NCI-H446 (cell line): ENCODE data around the gene CARMIL1.

Experiments used
- DNase-seq, 2 experiments: peaks; one replicate each; lab custom pipeline; 2025; lab: John Stamatoyannopoulos, UW

CARMIL1 gene

GRCh38 chr6:25446830-25447569 is 167.8 kb downstream of the CARMIL1 start:
- no peak for DNase-seq

GRCh38 chr6:25447570-25447929 is 168.4 kb downstream of the CARMIL1 start:
- no peak for DNase-seq

DNA sequence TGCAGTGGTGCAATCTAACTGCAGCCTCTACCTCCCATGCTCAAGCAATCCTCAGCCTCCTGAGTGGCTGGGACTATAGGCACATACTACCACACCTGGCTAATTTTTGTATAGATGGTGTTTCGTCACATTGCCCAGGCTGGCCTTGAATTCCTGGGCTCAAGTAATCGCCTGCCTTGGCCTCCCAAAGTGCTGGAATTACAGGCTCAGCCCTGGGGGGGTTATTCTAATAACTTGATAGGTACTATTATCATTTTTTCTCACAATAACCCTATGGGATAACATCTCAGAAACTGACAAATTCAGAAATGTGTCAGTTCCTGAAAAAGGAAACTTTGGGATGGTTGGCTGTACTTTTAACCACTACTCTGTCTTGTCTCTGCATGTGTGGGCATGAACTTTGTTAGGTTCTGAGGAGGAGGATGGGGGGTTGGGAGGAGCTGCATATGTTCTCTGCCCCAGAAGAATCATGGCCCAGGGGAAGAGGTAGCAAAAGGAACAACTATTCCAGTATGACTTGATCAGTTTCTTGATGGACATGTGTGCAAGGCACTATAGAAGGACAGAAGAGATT is 169.9 kb downstream of the CARMIL1 start:
- no peak for DNase-seq

GRCh38 chr6:25449774-25450173 is 170.6 kb downstream of the CARMIL1 start:
- peak; percentile 65 to 86 for DNase-seq

GRCh38 chr6:25450469-25451198 is 171.5 kb downstream of the CARMIL1 start:
- no peak for DNase-seq

GRCh38 chr6:25452031-25452430 is 172.9 kb downstream of the CARMIL1 start:
- DNase-seq = peak; percentile 17 to 41

GRCh38 chr6:25453288-25453687 is 174.1 kb downstream of the CARMIL1 start:
- DNase-seq = no peak

- no peak for DNase-seq
Measured at GRCh38 chr6:25454136-25454535, 175.0 kb downstream of the CARMIL1 start.

DNA sequence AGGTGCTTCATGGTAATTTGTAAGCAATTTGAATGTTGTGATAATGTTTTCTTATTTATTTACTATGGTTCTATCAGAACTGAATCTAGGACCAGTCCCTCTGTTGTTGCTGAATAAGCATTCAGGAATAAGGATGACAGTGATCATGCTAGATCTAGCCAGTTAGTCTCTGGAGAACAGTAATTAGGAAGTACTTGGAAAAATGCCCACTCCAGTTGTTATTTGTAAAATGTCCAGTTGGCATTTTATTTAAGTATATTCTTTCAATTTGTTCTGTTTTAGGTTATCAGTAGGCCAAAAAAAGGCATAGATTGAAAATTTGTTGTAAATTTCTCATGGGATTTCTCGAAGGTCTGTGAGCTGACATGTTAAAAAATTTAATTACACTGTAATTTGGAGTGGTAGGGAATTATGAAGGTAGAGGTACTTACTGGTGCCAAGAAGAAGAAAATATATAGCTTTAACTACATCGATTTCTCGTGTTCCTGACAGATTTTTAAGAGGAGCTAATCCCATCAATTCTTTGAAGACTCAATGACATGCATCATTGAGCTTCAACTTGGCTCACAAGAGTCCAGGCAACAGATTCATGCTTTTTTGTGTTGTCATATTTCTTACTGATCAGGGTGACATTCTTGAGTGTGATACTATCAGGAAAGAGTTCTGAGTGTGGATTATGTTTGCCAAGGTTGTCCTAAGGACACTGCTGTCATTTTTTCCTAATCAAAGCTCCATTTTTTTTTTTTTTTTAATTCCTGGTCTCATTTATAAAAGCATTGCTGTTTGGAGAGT is 177.3 kb downstream of the CARMIL1 start:
- peak; percentile 55 to 79 for DNase-seq

DNA sequence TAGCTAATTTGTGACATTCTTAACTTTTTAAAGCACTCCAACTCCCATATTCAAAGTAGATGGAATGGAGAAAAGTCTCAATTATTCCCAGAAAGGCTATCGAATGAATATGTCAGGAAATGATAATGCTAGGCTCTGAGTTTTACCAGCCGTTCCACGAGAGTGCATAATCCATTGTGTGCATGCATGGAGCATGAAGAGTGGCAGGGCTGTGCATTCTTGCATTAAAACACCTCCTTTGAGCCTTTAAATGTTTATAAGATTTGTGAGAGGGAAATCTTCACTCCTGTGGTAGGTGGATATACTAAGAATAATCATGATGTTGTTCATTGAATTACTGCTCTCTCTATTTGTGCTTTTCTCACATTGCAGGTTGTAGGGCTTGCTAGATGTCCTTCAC is 178.3 kb downstream of the CARMIL1 start:
- no peak for DNase-seq

DNA sequence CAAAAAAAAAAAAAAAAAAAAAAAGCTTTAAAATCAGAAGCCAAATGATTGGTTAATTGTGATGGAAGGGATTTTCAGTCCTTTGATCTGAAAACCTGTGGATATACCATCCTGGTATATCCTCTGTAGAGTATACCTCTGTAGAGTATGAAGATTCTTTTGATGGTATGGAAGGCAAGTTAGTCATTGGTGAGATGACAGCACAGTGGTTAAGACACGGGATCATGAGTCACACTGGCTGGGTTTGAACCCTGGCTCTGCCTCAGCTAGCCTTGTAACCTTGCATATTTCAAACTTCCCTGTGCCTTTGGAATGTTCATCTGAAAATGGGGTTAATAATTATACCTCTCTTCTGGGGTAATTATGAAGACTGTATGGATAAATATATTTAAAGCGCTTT is 179.3 kb downstream of the CARMIL1 start:
- no peak for DNase-seq

- DNase-seq = no peak
Measured at GRCh38 chr6:25462235-25462897, 183.2 kb downstream of the CARMIL1 start.

- no peak for DNase-seq
Measured at GRCh38 chr6:25463441-25463840, 184.3 kb downstream of the CARMIL1 start.

DNA sequence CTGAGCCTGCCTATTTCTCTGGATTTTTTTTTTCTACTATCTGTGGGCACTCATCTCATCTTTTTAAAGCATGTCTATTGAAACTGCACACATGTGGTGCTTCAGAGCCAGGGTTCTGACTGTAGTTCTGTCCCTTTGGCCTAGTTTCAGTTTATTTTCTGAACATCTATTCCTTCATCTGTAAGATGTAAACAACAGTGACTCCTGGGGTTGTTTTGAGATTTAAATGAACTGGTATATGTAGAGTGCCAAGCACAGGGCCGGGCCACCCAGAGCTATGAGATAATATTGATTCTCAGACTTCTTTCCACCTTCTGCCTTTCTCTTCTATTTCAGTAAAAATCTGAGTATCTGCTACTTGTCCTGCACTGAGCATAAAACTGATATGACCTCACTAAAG is 185.1 kb downstream of the CARMIL1 start:
- DNase-seq = no peak

- DNase-seq = no peak
Measured at GRCh38 chr6:25465941-25466340, 186.8 kb downstream of the CARMIL1 start.

DNA sequence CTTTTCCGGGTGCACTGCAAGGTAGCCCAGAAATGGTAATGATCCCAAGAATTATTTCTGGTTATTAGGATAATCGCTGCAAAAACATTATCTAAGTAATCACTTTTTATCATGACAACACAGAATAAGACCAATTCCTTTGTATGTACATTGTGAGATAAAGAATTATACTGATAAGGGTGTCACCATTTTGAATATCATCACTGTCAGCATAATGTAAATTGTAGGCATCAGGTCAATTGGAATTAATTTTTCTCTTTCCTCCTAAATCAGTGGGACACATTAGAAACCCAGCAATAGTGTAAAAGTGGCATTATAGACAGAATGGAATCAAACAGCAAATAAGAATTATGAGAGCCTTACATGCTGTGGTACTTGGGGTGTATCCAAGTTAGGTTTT is 189.7 kb downstream of the CARMIL1 start:
- DNase-seq = no peak

- DNase-seq = no peak
Measured at GRCh38 chr6:25469797-25470388, 190.7 kb downstream of the CARMIL1 start.

GRCh38 chr6:25472306-25472705 is 193.1 kb downstream of the CARMIL1 start:
- peak in 1 of 2 experiments; percentile 21 for DNase-seq

- DNase-seq = no peak
Measured at GRCh38 chr6:25472906-25473305, 193.7 kb downstream of the CARMIL1 start.

- no peak for DNase-seq
Measured at GRCh38 chr6:25473447-25473846, 194.3 kb downstream of the CARMIL1 start.

DNA sequence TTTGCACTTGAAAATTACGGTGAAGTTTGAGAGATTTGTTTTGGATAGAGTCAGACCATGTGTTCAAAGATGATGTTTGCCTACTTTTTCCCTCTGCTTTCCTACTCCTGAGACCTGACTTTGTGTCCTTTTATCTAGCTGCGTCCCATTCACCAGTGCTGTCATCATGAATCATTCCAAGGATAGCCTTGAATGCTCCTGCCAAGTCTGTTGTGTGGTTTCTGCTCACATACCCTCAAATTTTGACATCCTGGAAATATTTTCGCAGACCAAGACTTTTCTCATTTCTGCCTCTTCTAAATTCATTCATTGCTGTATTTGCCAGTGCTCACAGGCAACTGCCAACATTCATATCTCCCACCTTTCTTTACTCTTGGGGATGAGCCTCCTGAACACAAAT is 197.0 kb downstream of the CARMIL1 start:
- no peak for DNase-seq
